Keratinocyte (primary cell): Measurements from ENCODE around the gene DFFB. TPM values are rescaled to one million over a fixed set of nuclear protein-coding genes. Genes with fewer than 3 reads are reported as not detected.

ENCODE experiments used
- DNase-seq: peaks from one replicate; pipeline ENCODE4 v3.0.0-alpha.2; 2011; ENCODE audit warnings: low read depth, missing footprints, low spot score
- FAIRE-seq: peaks from 2 replicates; lab custom pipeline; 2011; peaks lifted over from hg19 to GRCh38; lab: Jason Lieb, UNC
- H2AFZ ChIP-seq: 2 replicates; pipeline ENCODE4 v1.6.0; 2012; ENCODE audit warnings: low read length, control low read depth, inconsistent platforms; ENCODE audit not compliant: control insufficient read depth
- H3K27ac ChIP-seq: 2 replicates; pipeline ENCODE4 v1.5.1; 2011; ENCODE audit warnings: low read length; ENCODE audit not compliant: control insufficient read depth, insufficient read depth
- H3K27me3 ChIP-seq: 3 replicates; pipeline ENCODE4 v1.6.0; 2011; ENCODE audit warnings: low read length; ENCODE audit not compliant: control insufficient read depth, insufficient read depth; ENCODE audit errors: extremely low read depth
- H3K36me3 ChIP-seq, 2 experiments: 2 replicates in 1 of 2; 3 replicates in 1 of 2; pipeline ENCODE4 v1.5.1; 2011; ENCODE audit warnings: low read length in 2 of 2, mild to moderate bottlenecking in 1 of 2; ENCODE audit not compliant: control insufficient read depth in 2 of 2, insufficient read depth in 2 of 2; ENCODE audit errors: extremely low read depth in 1 of 2
- H3K4me1 ChIP-seq: 3 replicates; pipeline ENCODE4 v1.5.1; 2011; ENCODE audit warnings: low read length; ENCODE audit not compliant: control insufficient read depth, insufficient read depth; ENCODE audit errors: extremely low read depth
- H3K4me2 ChIP-seq: 3 replicates; pipeline ENCODE4 v1.6.0; 2011; ENCODE audit warnings: low read depth, low read length; ENCODE audit not compliant: control insufficient read depth, insufficient read depth; ENCODE audit errors: extremely low read depth
- H3K4me3 ChIP-seq, 3 experiments: fragments of 200-600 bp in 1 of 3; sonication (generic) in 1 of 3; 2 replicates in 2 of 3; 3 replicates in 1 of 3; pipeline ENCODE4 v1.5.1; 2011 to 2016; ENCODE audit warnings: low read length in 3 of 3, mild to moderate bottlenecking in 3 of 3, control low read depth in 2 of 3, inconsistent platforms in 1 of 3, low read depth in 1 of 3, mixed read lengths in 1 of 3, mixed run types in 1 of 3, moderate library complexity in 1 of 3; ENCODE audit not compliant: control insufficient read depth in 2 of 3, insufficient read depth in 2 of 3; ENCODE audit errors: extremely low read depth in 1 of 3
- H3K79me2 ChIP-seq: 2 replicates; pipeline ENCODE4 v1.6.0; 2012; ENCODE audit warnings: low read length; ENCODE audit not compliant: control insufficient read depth, insufficient read depth
- H3K9ac ChIP-seq: 3 replicates; pipeline ENCODE4 v1.6.0; 2011; ENCODE audit warnings: low read length; ENCODE audit not compliant: control insufficient read depth, insufficient read depth; ENCODE audit errors: extremely low read depth
- H3K9me1 ChIP-seq: 3 replicates; pipeline ENCODE4 v1.6.0; 2011; ENCODE audit warnings: low read length; ENCODE audit not compliant: control insufficient read depth, insufficient read depth; ENCODE audit errors: extremely low read depth
- H3K9me3 ChIP-seq: 2 replicates; pipeline ENCODE4 v1.5.1; 2012; ENCODE audit warnings: low read depth, low read length; ENCODE audit not compliant: control insufficient read depth
- H4K20me1 ChIP-seq: 3 replicates; pipeline ENCODE4 v1.6.0; 2011; ENCODE audit warnings: low read length; ENCODE audit not compliant: control insufficient read depth, insufficient read depth; ENCODE audit errors: extremely low read depth
- EZH2 ChIP-seq: IDR thresholded peaks from one replicate; pipeline ENCODE4 v1.6.1; 2012; ENCODE audit warnings: inconsistent platforms, mild to moderate bottlenecking, low read length, moderate library complexity
- dilution Hi-C: fragments of 300-500 bp; cut with MboI; formaldehyde crosslinking; loops from one replicate; pipeline ENCODE4 v1.7.0; 2020; ENCODE audit warnings: low sequenced_read_pairs; ENCODE audit not compliant: extremely low pct_ligation_motif_present
- polyA plus RNA-seq, 5 experiments: library from polyadenylated mRNA; depleted of rRNA in 3 of 5; stranded (reverse) in 3 of 5; stranded (forward) in 1 of 5; unstranded in 1 of 5; fragments of >200 nt; gene quantifications; 1 replicate in 1 of 5; 2 replicates in 3 of 5; 3 replicates in 1 of 5; pipeline versions ENCODE4 v1.2.1 to v1.2.3, GENCODE V29; 2011 to 2012; ENCODE audit warnings: missing spikeins in 2 of 5, low read depth in 1 of 5, low replicate concordance in 1 of 5
- TF ChIP-seq, protein P1 (sequence below), 3 experiments: IDR thresholded peaks in 1 of 3; conservative IDR thresholded peaks in 1 of 3; optimal IDR thresholded peaks in 1 of 3; 2 replicates in 2 of 3; 3 replicates in 1 of 3; pipeline versions ENCODE3 to v1.5.1; 2011; ENCODE audit warnings: low read length in 3 of 3, mild to moderate bottlenecking in 3 of 3, moderate library complexity in 2 of 3, control low read depth in 1 of 3, inconsistent platforms in 1 of 3; ENCODE audit not compliant: insufficient read depth in 2 of 3; ENCODE audit errors: extremely low read depth in 1 of 3

The DFFB gene
- polyA plus RNA-seq, 1 donor (not counting 4 experiments of a cell fraction or from before 2014, with no cell fraction given), result 5.2 TPM

DNA sequence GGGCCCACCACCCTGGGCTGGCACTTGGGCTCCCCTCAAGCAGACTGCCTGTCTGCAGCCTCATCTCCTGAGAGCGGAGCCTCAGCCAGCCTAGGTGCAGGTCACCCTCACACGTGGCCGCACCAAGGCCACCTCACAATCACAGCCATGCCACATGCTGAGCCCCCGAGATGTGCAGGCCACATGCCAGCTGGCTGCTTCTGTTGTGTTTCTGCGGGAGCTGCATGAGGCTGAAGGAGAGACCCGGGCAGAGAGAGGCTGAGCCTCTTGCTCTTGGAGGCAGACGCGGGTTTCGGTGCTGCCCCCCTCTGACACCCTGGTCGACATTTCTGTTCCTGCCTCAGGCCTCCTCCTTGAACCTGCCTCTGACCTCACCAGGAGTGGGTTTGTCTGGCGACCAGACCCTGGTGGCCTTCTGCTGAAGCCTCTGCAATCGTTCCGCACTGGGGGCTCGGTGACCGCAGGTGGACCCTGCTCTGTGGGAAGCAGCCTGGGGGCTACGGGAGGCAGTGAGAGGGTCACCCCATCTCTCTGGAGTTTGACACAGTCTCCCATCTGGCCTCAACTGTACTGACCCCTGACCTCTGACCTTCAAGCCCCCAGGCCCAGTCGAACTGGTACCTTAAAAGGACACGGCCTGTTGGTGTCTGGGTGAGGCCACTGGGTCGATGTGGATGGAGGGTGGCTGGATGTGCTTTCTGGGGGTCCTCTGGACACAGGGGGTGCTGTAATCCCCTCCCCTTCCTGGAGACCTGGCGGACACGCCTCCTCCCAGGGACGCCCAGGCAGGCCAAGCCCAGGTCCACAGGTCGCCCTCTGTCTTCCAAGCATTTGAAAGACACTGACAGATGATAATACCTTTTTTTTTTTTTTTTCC, 55.8 kb downstream of the DFFB start:
- FAIRE-seq (no peak), DNase-seq (no peak)
- no peak overlapping the region for H3K27ac ChIP-seq
- no peak overlapping the region for H3K4me2 ChIP-seq
- H3K9me3 ChIP-seq, result no peaks in the 10 kb centered on the region
- no peaks in the 10 kb centered on the region for H3K9me1 ChIP-seq
- H3K9ac ChIP-seq, result no peak overlapping the region
- peaks cover 3% of the 10 kb centered on the region for H3K4me1 ChIP-seq
- H3K36me3 ChIP-seq, result no peaks in the 10 kb centered on the region
- dilution Hi-C loops, result no loop called here
- H2AFZ ChIP-seq, result no peak overlapping the region
- H4K20me1 ChIP-seq, result no peaks in the 10 kb centered on the region
- no peak overlapping the region for H3K4me3 ChIP-seq
- no peaks in the 10 kb centered on the region for H3K79me2 ChIP-seq
- no peak for TF ChIP-seq EZH2
- TF ChIP-seq, protein P1, sequence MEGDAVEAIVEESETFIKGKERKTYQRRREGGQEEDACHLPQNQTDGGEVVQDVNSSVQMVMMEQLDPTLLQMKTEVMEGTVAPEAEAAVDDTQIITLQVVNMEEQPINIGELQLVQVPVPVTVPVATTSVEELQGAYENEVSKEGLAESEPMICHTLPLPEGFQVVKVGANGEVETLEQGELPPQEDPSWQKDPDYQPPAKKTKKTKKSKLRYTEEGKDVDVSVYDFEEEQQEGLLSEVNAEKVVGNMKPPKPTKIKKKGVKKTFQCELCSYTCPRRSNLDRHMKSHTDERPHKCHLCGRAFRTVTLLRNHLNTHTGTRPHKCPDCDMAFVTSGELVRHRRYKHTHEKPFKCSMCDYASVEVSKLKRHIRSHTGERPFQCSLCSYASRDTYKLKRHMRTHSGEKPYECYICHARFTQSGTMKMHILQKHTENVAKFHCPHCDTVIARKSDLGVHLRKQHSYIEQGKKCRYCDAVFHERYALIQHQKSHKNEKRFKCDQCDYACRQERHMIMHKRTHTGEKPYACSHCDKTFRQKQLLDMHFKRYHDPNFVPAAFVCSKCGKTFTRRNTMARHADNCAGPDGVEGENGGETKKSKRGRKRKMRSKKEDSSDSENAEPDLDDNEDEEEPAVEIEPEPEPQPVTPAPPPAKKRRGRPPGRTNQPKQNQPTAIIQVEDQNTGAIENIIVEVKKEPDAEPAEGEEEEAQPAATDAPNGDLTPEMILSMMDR (optimal IDR thresholded peaks at IDR 0.05 in 1 of 3, IDR thresholded peaks at IDR 0.05 in 1 of 3, conservative IDR thresholded peaks at IDR 0.05 in 1 of 3; ENCODE audit: extremely low read depth in 1 of 3, insufficient read depth in 2 of 3, low read length in 3 of 3), result no peak
- H3K27me3 ChIP-seq, result peaks cover 8% of the 10 kb centered on the region

DNA sequence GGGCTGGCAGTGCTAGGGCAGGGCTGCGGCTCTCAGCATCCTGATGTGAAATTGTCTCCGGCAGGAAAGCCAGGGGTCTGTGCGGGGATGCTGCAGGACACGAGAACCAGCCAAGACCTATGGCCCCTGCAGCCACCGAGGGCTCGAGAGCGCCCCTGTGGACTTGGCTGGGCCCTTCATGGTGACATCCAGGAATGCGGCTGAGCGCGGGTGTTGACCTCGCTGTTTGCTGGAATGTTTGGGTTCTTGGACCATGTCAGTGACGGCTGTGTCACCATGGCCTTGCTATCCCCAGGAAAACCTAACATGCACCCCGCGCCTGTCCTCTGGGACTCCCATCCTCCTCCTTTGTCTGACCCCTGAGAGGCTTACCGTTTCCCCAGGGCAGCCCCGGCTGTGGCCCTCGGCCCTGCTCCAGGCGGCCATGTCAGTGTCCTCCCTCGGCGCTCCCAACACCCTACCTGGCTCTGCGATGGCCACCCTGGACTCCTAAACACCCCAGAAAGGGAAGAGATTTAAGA, 57.1 kb downstream of the DFFB start:
- Histone ChIP-seq H3K27me3 (peaks cover 8% of the 10 kb centered on the region), H3K9ac (no peak overlapping the region), H3K4me2 (no peak overlapping the region), H3K4me1 (peaks cover 3% of the 10 kb centered on the region), H2AFZ (no peak overlapping the region), H3K27ac (no peak overlapping the region), H3K9me3 (no peaks in the 10 kb centered on the region), H3K4me3 (no peak overlapping the region), H4K20me1 (no peaks in the 10 kb centered on the region), H3K9me1 (no peaks in the 10 kb centered on the region), H3K36me3 (no peaks in the 10 kb centered on the region), H3K79me2 (no peaks in the 10 kb centered on the region)
- DNase-seq (no peak), FAIRE-seq (no peak)
- no peak for TF ChIP-seq EZH2
- TF ChIP-seq, protein P1 (optimal IDR thresholded peaks at IDR 0.05 in 1 of 3, IDR thresholded peaks at IDR 0.05 in 1 of 3, conservative IDR thresholded peaks at IDR 0.05 in 1 of 3; ENCODE audit: extremely low read depth in 1 of 3, insufficient read depth in 2 of 3, low read length in 3 of 3), result no peak
- dilution Hi-C loops, result no loop called here
